ENCODE results near the gene OR10J5. TPM values are rescaled to one million over a fixed set of nuclear protein-coding genes. Genes with fewer than 3 reads are reported as not detected.
"Not testable (repeated sequence)": the region's sequence is repeated elsewhere in the genome, so short reads cannot be mapped to it uniquely, and the experiment has no call there.

OR10J5 gene
- total RNA-seq, 1 donor from 2014 or later: not detected

GRCh38 chr1:159508951-159509350 is 26.9 kb downstream of the OR10J5 start:
- Mint-ChIP-seq H3K36me3 (ENCODE audit: low read depth) (no peaks in the 10 kb centered on the region), H3K9me3 (peaks cover 13% of the 10 kb centered on the region), H3K27ac (no peak overlapping the region), H3K27me3 (no peaks in the 10 kb centered on the region), H3K4me1 (no peaks in the 10 kb centered on the region), H3K4me3 (no peak overlapping the region)
- no peak for TF ChIP-seq CTCF (IDR thresholded peaks at IDR 0.05)
- intact Hi-C loops (cut with micrococcal nuclease): no loop called here
- CTCF ChIA-PET: no interaction called here
- no peak for DNase-seq
- ATAC-seq (ENCODE audit: low read depth): no peak
- POLR2A ChIA-PET: no interaction called here

- Mint-ChIP-seq H3K9me3 (peaks cover 13% of the 10 kb centered on the region), H3K27ac (no peak overlapping the region), H3K27me3 (peaks cover 3% of the 10 kb centered on the region), H3K4me3 (no peak overlapping the region), H3K4me1 (no peaks in the 10 kb centered on the region), H3K36me3 (ENCODE audit: low read depth) (no peaks in the 10 kb centered on the region)
- no peak for DNase-seq
- CTCF ChIA-PET: no interaction called here
- POLR2A ChIA-PET: no interaction called here
- ATAC-seq (ENCODE audit: low read depth): no peak
- intact Hi-C loops (cut with micrococcal nuclease): no loop called here
- TF ChIP-seq CTCF (IDR thresholded peaks at IDR 0.05): no peak
Measured at GRCh38 chr1:159505676-159506075, 30.1 kb downstream of the OR10J5 start.

GRCh38 chr1:159501082-159501481 is 34.7 kb downstream of the OR10J5 start:
- ChIA-PET CTCF (no interaction called here), POLR2A (no interaction called here)
- ATAC-seq (ENCODE audit: low read depth) (no peak), DNase-seq (no peak)
- Mint-ChIP-seq H3K27ac (no peak overlapping the region), H3K9me3 (peaks cover 26% of the 10 kb centered on the region), H3K4me3 (no peak overlapping the region), H3K4me1 (no peaks in the 10 kb centered on the region), H3K27me3 (peaks cover 3% of the 10 kb centered on the region), H3K36me3 (ENCODE audit: low read depth) (no peaks in the 10 kb centered on the region)
- intact Hi-C loops (cut with micrococcal nuclease): no loop called here
- no peak for TF ChIP-seq CTCF (IDR thresholded peaks at IDR 0.05)

GRCh38 chr1:159494513-159495210 is 41.1 kb downstream of the OR10J5 start:
- intact Hi-C loops (cut with micrococcal nuclease); POLR2A ChIA-PET; CTCF ChIA-PET; ATAC-seq (ENCODE audit: low read depth); H3K27me3 Mint-ChIP-seq; H3K27ac Mint-ChIP-seq; H3K4me1 Mint-ChIP-seq; H3K4me3 Mint-ChIP-seq; H3K36me3 Mint-ChIP-seq (ENCODE audit: low read depth); DNase-seq: not testable (repeated sequence)
- peaks cover 19% of the 10 kb centered on the region for H3K9me3 Mint-ChIP-seq

GRCh38 chr1:159493354-159493753 is 42.5 kb downstream of the OR10J5 start:
- no peak for ATAC-seq (ENCODE audit: low read depth)
- intact Hi-C loops (cut with micrococcal nuclease): no loop called here
- no peak overlapping the region for H3K4me3 Mint-ChIP-seq
- H3K27me3 Mint-ChIP-seq: no peaks in the 10 kb centered on the region
- H3K36me3 Mint-ChIP-seq (ENCODE audit: low read depth): no peaks in the 10 kb centered on the region
- peaks cover 6% of the 10 kb centered on the region for H3K9me3 Mint-ChIP-seq
- TF ChIP-seq CTCF (IDR thresholded peaks at IDR 0.05): no peak
- ChIA-PET CTCF (no interaction called here), POLR2A (no interaction called here)
- H3K4me1 Mint-ChIP-seq: no peaks in the 10 kb centered on the region
- DNase-seq: no peak
- H3K27ac Mint-ChIP-seq: no peak overlapping the region

Measured in activated B cell treated with CpG ODN at 0.5 μM for 24 hours (primary cell).